ENCODE data around the gene SLC25A38.

SLC25A38 gene

GRCh38 chr3:39376959-39377634, 6.1 kb upstream of the SLC25A38 start:
- no peak for DNase-seq (ENCODE audit: low read depth in 3 of 3)

GRCh38 chr3:39378088-39378487, 5.1 kb upstream of the SLC25A38 start:
- peak in 2 of 3 experiments; percentile 31 to 39 for DNase-seq (ENCODE audit: low read depth in 3 of 3)

GRCh38 chr3:39378957-39379777, 4.0 kb upstream of the SLC25A38 start:
- no peak for DNase-seq (ENCODE audit: low read depth in 3 of 3)

- no peak for DNase-seq (ENCODE audit: low read depth in 3 of 3)
These were observed 3.4 kb upstream of the SLC25A38 start for GRCh38 chr3:39379778-39380155.

GRCh38 chr3:39381432-39381831, 1.7 kb upstream of the SLC25A38 start:
- DNase-seq (ENCODE audit: low read depth in 3 of 3): no peak

GRCh38 chr3:39383881-39384664, 903 bp downstream of the SLC25A38 start:
- peak; percentile 89 to 95 (median 89) for DNase-seq (ENCODE audit: low read depth in 3 of 3)

- no peak for DNase-seq (ENCODE audit: low read depth in 3 of 3)
These were observed 1.5 kb downstream of the SLC25A38 start for GRCh38 chr3:39384665-39385000.

- DNase-seq (ENCODE audit: low read depth in 3 of 3): no peak
These were observed 2.4 kb downstream of the SLC25A38 start for GRCh38 chr3:39385456-39386090.

GRCh38 chr3:39386318-39386717, 3.1 kb downstream of the SLC25A38 start:
- no peak for DNase-seq (ENCODE audit: low read depth in 3 of 3)

GRCh38 chr3:39387411-39387975, 4.3 kb downstream of the SLC25A38 start:
- DNase-seq (ENCODE audit: low read depth in 3 of 3): no peak

- DNase-seq (ENCODE audit: low read depth in 3 of 3): no peak
These were observed 5.0 kb downstream of the SLC25A38 start for GRCh38 chr3:39388153-39388552.

- DNase-seq (ENCODE audit: low read depth in 3 of 3): no peak
These were observed 5.6 kb downstream of the SLC25A38 start for GRCh38 chr3:39388741-39389248.

GRCh38 chr3:39390181-39390580, 7.0 kb downstream of the SLC25A38 start:
- no peak for DNase-seq (ENCODE audit: low read depth in 3 of 3)

GRCh38 chr3:39396690-39397089, 13.5 kb downstream of the SLC25A38 start:
- no peak for DNase-seq (ENCODE audit: low read depth in 3 of 3)

- no peak for DNase-seq (ENCODE audit: low read depth in 3 of 3)
These were observed 15.5 kb downstream of the SLC25A38 start for GRCh38 chr3:39398700-39399099.

- no peak for DNase-seq (ENCODE audit: low read depth in 3 of 3)
These were observed 18.8 kb downstream of the SLC25A38 start for GRCh38 chr3:39401983-39402382.

- no peak for DNase-seq (ENCODE audit: low read depth in 3 of 3)
These were observed 21.9 kb downstream of the SLC25A38 start for GRCh38 chr3:39404943-39405686.

- DNase-seq (ENCODE audit: low read depth in 3 of 3): no peak
These were observed 22.7 kb downstream of the SLC25A38 start for GRCh38 chr3:39405687-39406367.

- DNase-seq (ENCODE audit: low read depth in 3 of 3): peak; percentile 78 to 94 (median 87)
These were observed 23.4 kb downstream of the SLC25A38 start, which contains the start of gene RPSA for GRCh38 chr3:39406368-39407258. Gene RPSA, plus strand, starts transcription at chr3:39406720. Its CDS starts 934 bp downstream, at chr3:39407654.

Data from stimulated activated CD4-positive, alpha-beta T cell treated with anti-CD3 and anti-CD28 coated beads, TNF-alpha, amount 100 ng/mL, for 4 hours (primary cell).